SU-DHL-6 (cell line): ENCODE data around the gene NDUFS3.

Experiments used
- H2AFZ ChIP-seq: fragments of 200-600 bp; sonication (generic); 2 replicates; pipeline ENCODE4 v1.6.1; 2014; ENCODE audit warnings: low read depth, mild to moderate bottlenecking, moderate library complexity, mixed read lengths, antibody characterized with exemption, low read length; ENCODE audit not compliant: severe bottlenecking
- H3F3A ChIP-seq: fragments of 200-600 bp; shearing (Covaris generic); 2 replicates; pipeline ENCODE4 v1.6.0; 2016; ENCODE audit warnings: antibody characterized with exemption, mild to moderate bottlenecking; ENCODE audit not compliant: insufficient read depth
- H3K27ac ChIP-seq: fragments of 200-600 bp; sonication (generic); 2 replicates; pipeline ENCODE4 v1.5.1; 2016; ENCODE audit warnings: low read depth, mild to moderate bottlenecking, low read length, moderate library complexity, mixed read lengths
- H3K27me3 ChIP-seq: fragments of 200-600 bp; sonication (generic), shearing (Covaris generic); 2 replicates; pipeline ENCODE4 v1.6.0; 2014; ENCODE audit warnings: mild to moderate bottlenecking, low read length
- H3K36me3 ChIP-seq: fragments of 200-600 bp; sonication (generic); 2 replicates; pipeline ENCODE4 v1.6.1; 2014; ENCODE audit warnings: mild to moderate bottlenecking, low read length, mixed read lengths
- H3K4me2 ChIP-seq: fragments of 300-600, 200-600 bp; shearing (Covaris generic), sonication (generic); 2 replicates; pipeline ENCODE4 v1.6.0; 2014; ENCODE audit warnings: low read length, low read depth, mild to moderate bottlenecking; ENCODE audit not compliant: poor library complexity, severe bottlenecking
- H3K4me3 ChIP-seq: fragments of 200-600 bp; sonication (generic); 2 replicates; pipeline ENCODE4 v1.5.1; 2014; ENCODE audit warnings: antibody characterized with exemption, low read length, mild to moderate bottlenecking, mixed read lengths; ENCODE audit not compliant: insufficient read depth, poor library complexity, severe bottlenecking
- H3K79me2 ChIP-seq: fragments of 200-600 bp; sonication (generic); 2 replicates; pipeline ENCODE4 v1.6.1; 2014; ENCODE audit warnings: mild to moderate bottlenecking, low read length, moderate library complexity; ENCODE audit not compliant: insufficient read depth
- H3K9ac ChIP-seq: fragments of 200-600 bp; sonication (generic); 2 replicates; pipeline ENCODE4 v1.7.0; 2014; ENCODE audit warnings: mild to moderate bottlenecking, low read length
- H3K9me2 ChIP-seq: fragments of 200-600 bp; sonication (generic); replicated peaks from 2 replicates; pipeline ENCODE4 v1.6.1; 2014; ENCODE audit warnings: low read length; ENCODE audit not compliant: insufficient read depth
- H3K9me3 ChIP-seq: fragments of 200-600 bp; sonication (generic); 2 replicates; pipeline ENCODE4 v1.6.1; 2014; ENCODE audit warnings: low read length, mixed read lengths; ENCODE audit not compliant: insufficient read depth
- H4K20me1 ChIP-seq: fragments of 200-600 bp; sonication (generic); 2 replicates; pipeline ENCODE4 v1.6.1; 2014; ENCODE audit warnings: low read depth, mild to moderate bottlenecking, antibody characterized with exemption, low read length, moderate library complexity, mixed read lengths
- EZH2phosphoT487 ChIP-seq: fragments of 200-600 bp; sonication (generic), shearing (Covaris generic); conservative IDR thresholded peaks from 2 replicates; pipeline ENCODE4 v1.6.1; 2018; ENCODE audit warnings: mild to moderate bottlenecking, antibody characterized with exemption, low read length, moderate library complexity, mixed read lengths
- TF ChIP-seq, protein P1 (sequence below): fragments of 200-600 bp; sonication (generic); IDR thresholded peaks from one replicate; pipeline ENCODE4 v1.5.1; 2017; ENCODE audit warnings: antibody characterized with exemption, mild to moderate bottlenecking, low read length, moderate library complexity; ENCODE audit not compliant: insufficient read depth, poor library complexity, severe bottlenecking

Gene NDUFS3

DNA sequence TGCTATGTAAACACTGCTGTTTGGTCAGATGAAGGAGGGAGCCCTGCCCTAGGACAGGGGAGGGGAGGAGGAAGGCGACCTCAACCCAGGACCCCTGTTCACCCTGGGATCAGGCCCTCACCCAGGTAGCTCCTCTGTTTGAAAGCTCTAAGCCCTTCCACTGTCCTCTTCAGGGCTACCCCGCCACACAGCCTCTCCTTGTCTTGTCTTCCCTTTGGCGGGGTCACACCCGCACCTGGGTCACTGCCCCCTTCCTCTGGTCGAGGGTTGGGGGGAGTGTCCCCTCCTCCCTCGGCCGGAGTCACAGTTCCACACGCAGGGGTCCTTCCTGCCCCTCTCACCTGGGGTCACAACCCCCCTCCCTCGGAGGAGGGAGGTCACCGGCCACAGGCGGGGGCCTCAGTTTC lies 13.9 kb upstream of the NDUFS3 start:
- Histone ChIP-seq H3K79me2 (peaks cover 36% of the 10 kb centered on the region), H3K36me3 (no peaks in the 10 kb centered on the region), H3K9ac (peak overlapping the region; percentile 91), H3K4me3 (peak overlapping the region; percentile 83), H3K27ac (peak overlapping the region; percentile 58), H3K27me3 (no peaks in the 10 kb centered on the region), H4K20me1 (no peaks in the 10 kb centered on the region), H2AFZ (peak overlapping the region; percentile 92), H3K9me3 (no peaks in the 10 kb centered on the region), H3K9me2 (no peaks in the 10 kb centered on the region), H3F3A (peaks cover 3% of the 10 kb centered on the region; the same call in 1 of the 2 replicates), H3K4me2 (peak overlapping the region; percentile 96)
- TF ChIP-seq EZH2phosphoT487: no peak
- TF ChIP-seq, protein P1, sequence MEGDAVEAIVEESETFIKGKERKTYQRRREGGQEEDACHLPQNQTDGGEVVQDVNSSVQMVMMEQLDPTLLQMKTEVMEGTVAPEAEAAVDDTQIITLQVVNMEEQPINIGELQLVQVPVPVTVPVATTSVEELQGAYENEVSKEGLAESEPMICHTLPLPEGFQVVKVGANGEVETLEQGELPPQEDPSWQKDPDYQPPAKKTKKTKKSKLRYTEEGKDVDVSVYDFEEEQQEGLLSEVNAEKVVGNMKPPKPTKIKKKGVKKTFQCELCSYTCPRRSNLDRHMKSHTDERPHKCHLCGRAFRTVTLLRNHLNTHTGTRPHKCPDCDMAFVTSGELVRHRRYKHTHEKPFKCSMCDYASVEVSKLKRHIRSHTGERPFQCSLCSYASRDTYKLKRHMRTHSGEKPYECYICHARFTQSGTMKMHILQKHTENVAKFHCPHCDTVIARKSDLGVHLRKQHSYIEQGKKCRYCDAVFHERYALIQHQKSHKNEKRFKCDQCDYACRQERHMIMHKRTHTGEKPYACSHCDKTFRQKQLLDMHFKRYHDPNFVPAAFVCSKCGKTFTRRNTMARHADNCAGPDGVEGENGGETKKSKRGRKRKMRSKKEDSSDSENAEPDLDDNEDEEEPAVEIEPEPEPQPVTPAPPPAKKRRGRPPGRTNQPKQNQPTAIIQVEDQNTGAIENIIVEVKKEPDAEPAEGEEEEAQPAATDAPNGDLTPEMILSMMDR: no peak

DNA sequence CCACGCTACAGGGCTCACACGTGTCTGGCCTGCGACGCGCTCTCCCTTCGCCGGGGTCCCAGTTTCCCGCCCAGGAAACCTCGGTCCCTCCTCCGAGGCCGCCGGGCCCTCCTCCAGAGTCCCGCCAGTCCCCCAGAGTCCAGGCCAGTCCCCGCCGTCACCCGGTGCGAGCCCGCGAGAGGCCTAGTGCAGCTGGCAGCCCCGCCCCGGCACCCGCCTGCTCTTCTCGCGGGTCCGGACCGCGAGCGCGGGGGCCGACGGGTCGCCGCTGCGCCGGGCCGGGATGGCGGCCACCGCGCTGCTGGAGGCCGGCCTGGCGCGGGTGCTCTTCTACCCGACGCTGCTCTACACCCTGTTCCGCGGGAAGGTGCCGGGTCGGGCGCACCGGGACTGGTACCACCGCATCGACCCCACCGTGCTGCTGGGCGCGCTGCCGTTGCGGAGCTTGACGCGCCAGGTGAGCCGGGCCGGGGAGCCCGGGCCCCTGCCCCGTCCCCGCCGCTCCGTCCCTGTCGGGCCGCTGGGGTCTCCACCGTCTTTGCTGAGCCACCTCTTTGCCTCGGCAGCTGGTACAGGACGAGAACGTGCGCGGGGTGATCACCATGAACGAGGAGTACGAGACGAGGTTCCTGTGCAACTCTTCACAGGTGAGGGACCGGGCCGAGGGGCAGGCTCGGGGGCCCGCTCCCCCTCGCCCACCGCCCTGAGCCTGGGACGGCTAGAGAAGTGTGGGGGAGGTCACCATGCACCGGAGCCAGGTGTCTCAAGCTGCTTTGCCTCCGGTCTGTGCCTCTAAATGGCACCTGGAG lies 13.3 kb upstream of the NDUFS3 start, which contains the start of gene PTPMT1:
TSS of gene PTPMT1 (plus strand) at position 260 of the 809 bp plus-strand sequence. CDS start at position 284, 24 bp downstream.
- TF ChIP-seq, protein P1: no peak
- TF ChIP-seq EZH2phosphoT487: no peak
- Histone ChIP-seq H2AFZ (peak within 1 kb of the TSS; percentile 92), H3K27ac (peak within 1 kb of the TSS; percentile 58), H3K9me2 (no peaks in the 10 kb centered on the region), H3K4me3 (peak within 1 kb of the TSS; percentile 83), H3F3A (peaks cover 10% of the 10 kb centered on the region), H3K9me3 (no peaks in the 10 kb centered on the region), H3K36me3 (0 out of 2 replicates have a peak, but pooled peaks cover under 1% of the 10 kb centered on the region), H4K20me1 (no peaks in the 10 kb centered on the region), H3K27me3 (no peaks in the 10 kb centered on the region), H3K4me2 (peak within 1 kb of the TSS; percentile 96), H3K79me2 (peaks cover 41% of the 10 kb centered on the region), H3K9ac (peak within 1 kb of the TSS; percentile 91)

DNA sequence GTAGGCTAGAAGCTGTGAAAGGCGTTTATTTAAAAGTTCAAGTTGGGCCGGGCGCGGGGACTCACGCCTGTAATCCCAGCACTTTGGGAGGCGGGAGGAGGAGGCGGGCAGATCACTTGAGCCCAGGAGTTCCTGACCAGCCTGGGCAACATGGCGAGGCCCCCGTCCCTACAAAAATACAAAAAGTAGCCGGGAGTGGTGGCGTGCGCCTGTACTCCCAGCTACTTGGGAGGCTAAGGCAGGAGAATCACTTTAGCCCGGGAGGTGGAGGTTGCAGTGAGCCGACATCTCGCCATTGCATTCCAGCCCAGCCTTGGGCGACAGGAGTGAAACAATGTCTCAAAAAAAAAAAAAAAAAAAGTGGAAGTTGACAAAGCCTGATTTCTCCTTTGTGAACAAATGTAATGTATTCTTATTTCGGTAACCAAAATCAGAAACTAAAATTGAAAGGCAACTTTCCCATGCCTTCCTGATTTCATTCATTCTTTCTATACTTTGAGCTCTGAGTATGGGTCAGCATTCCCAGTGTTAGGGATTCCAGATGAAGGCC lies 12.7 kb upstream of the NDUFS3 start:
- Histone ChIP-seq H3K79me2 (peaks cover 47% of the 10 kb centered on the region), H3K27ac (peak overlapping the region; percentile 58), H3K9me3 (no peaks in the 10 kb centered on the region), H3F3A (peaks cover 12% of the 10 kb centered on the region), H3K36me3 (peaks cover 6% of the 10 kb centered on the region; the same call in 1 of the 2 replicates), H3K9ac (peak overlapping the region; percentile 91), H3K4me2 (peak overlapping the region; percentile 96), H3K27me3 (no peaks in the 10 kb centered on the region), H3K9me2 (no peaks in the 10 kb centered on the region), H2AFZ (peak overlapping the region; percentile 92), H4K20me1 (no peaks in the 10 kb centered on the region; the same call in 1 of the 2 replicates), H3K4me3 (peak overlapping the region; percentile 83)
- TF ChIP-seq, protein P1: no peak
- TF ChIP-seq EZH2phosphoT487: no peak
